Astrocyte (in vitro differentiated cells and primary cell): ENCODE data around the gene KCNQ1. TPM values are rescaled to one million over a fixed set of nuclear protein-coding genes. Genes with fewer than 3 reads are reported as not detected.

ENCODE experiments used
- DNase-seq: peaks from one replicate; pipeline ENCODE4 v3.0.0-alpha.2; 2010; ENCODE audit warnings: low read depth
- FAIRE-seq: peaks from 2 replicates; lab custom pipeline; 2011; peaks lifted over from hg19 to GRCh38; lab: Jason Lieb, UNC
- H2AFZ ChIP-seq: 2 replicates; pipeline ENCODE4 v1.6.0; 2012; ENCODE audit warnings: low read depth, low read length, inconsistent platforms
- H3K27ac ChIP-seq: 2 replicates; pipeline ENCODE4 v1.5.1; 2011; ENCODE audit warnings: low read depth, low read length, inconsistent platforms
- H3K27me3 ChIP-seq: 2 replicates; pipeline ENCODE4 v1.6.0; 2011; ENCODE audit warnings: low read length, inconsistent platforms; ENCODE audit not compliant: insufficient read depth
- H3K36me3 ChIP-seq: 2 replicates; pipeline ENCODE4 v1.5.1; 2011; ENCODE audit warnings: low read length, inconsistent platforms; ENCODE audit not compliant: insufficient read depth
- H3K4me1 ChIP-seq: 2 replicates; pipeline ENCODE4 v1.5.1; 2011; ENCODE audit warnings: low read length, inconsistent platforms; ENCODE audit not compliant: insufficient read depth
- H3K4me2 ChIP-seq: 2 replicates; pipeline ENCODE4 v1.6.0; 2012; ENCODE audit warnings: low read length, inconsistent platforms
- H3K4me3 ChIP-seq: 2 replicates; pipeline ENCODE4 v1.5.1; 2011; ENCODE audit warnings: low read depth, mild to moderate bottlenecking, low read length, inconsistent platforms; ENCODE audit not compliant: insufficient read depth
- H3K79me2 ChIP-seq: 2 replicates; pipeline ENCODE4 v1.6.0; 2012; ENCODE audit warnings: mild to moderate bottlenecking, low read length, inconsistent platforms; ENCODE audit not compliant: insufficient read depth
- H3K9ac ChIP-seq: 2 replicates; pipeline ENCODE4 v1.6.0; 2012; ENCODE audit warnings: mild to moderate bottlenecking, low read length, inconsistent platforms
- H3K9me3 ChIP-seq: 2 replicates; pipeline ENCODE4 v1.5.1; 2012; ENCODE audit warnings: low read depth, mild to moderate bottlenecking, low read length, inconsistent platforms; ENCODE audit not compliant: insufficient read depth
- H4K20me1 ChIP-seq: 2 replicates; pipeline ENCODE4 v1.6.0; 2012; ENCODE audit warnings: low read length, inconsistent platforms; ENCODE audit not compliant: insufficient read depth
- H3K27ac Mint-ChIP-seq: one replicate; pipeline ENCODE4 v1.8.0; 2021; ENCODE audit warnings: mild to moderate bottlenecking, mixed read lengths; ENCODE audit not compliant: unreplicated experiment
- H3K27me3 Mint-ChIP-seq: one replicate; pipeline ENCODE4 v1.8.0; 2021; ENCODE audit warnings: low read depth, mixed read lengths; ENCODE audit not compliant: unreplicated experiment
- H3K36me3 Mint-ChIP-seq: one replicate; pipeline ENCODE4 v1.8.0; 2021; ENCODE audit warnings: low read depth, mixed read lengths; ENCODE audit not compliant: unreplicated experiment
- H3K4me1 Mint-ChIP-seq: one replicate; pipeline ENCODE4 v1.8.0; 2021; ENCODE audit warnings: low read depth, mixed read lengths; ENCODE audit not compliant: unreplicated experiment
- H3K4me3 Mint-ChIP-seq: one replicate; pipeline ENCODE4 v1.8.0; 2021; ENCODE audit warnings: mild to moderate bottlenecking, moderate library complexity, mixed read lengths; ENCODE audit not compliant: unreplicated experiment
- H3K9me3 Mint-ChIP-seq: one replicate; pipeline ENCODE4 v1.8.0; 2021; ENCODE audit warnings: mild to moderate bottlenecking, mixed read lengths; ENCODE audit not compliant: unreplicated experiment
- EZH2 ChIP-seq: IDR thresholded peaks from 2 replicates; pipeline ENCODE4 v1.6.1; 2012; ENCODE audit warnings: mild to moderate bottlenecking, low read length, inconsistent platforms; ENCODE audit not compliant: insufficient read depth
- total RNA-seq: library from RNA; stranded (reverse); gene quantifications from 2 replicates; pipeline ENCODE4 v1.2.1, GENCODE V29; 2021
- TF ChIP-seq, protein P1 (sequence below): IDR thresholded peaks from 2 replicates; pipeline ENCODE4 v1.5.1; 2011; ENCODE audit warnings: low read depth, mild to moderate bottlenecking, inconsistent platforms, low read length, moderate library complexity; ENCODE audit not compliant: insufficient read depth

KCNQ1 gene
- total RNA-seq, 1 donor from 2014 or later: not detected

DNA sequence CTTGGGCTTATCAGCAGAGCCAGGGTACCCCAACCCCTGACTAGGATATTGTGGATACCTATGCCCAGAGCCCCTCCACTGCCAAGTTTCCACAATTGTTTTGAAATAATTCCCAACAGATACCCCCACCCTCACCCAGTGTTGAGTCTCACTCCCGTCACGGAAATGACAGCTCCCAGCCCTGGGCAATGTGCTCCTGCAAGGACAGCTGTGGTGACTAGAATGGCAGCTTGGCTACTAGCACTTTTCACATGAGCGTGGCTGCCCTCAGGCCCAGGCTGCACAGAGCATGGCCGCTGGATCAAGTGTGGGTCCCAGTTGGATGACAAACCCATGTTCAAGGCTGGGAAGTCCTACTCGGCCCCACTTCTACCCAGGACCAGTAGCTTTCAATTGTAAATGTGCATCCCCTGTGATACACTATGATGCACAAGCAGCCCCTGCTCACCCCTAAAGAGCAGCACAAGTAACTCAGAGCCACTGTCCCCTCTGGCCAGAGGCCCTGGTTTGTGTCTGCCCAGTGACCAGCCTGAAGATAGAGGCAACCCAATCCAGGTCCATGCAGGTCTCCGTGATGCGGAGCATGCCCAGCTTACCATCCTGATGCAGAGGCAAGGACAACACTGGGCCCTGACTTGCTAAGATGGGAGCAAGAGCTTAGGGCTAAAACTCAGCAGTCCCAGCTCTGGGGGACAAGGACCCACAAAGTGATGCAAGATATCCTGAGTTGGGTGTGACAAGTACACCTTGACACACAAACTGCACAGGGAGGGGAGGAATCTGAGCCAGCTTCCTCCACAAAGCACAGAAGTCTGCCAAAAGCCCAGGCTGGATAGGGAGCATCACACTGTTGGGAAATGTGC lies 241.8 kb downstream of the KCNQ1 start:
- Mint-ChIP-seq H3K27me3 (peaks cover 3% of the 10 kb centered on the region), H3K27ac (no peak overlapping the region), H3K4me3 (no peak overlapping the region), H3K9me3 (no peaks in the 10 kb centered on the region), H3K36me3 (peaks cover 6% of the 10 kb centered on the region), H3K4me1 (peaks cover 17% of the 10 kb centered on the region)
- H3K4me2 ChIP-seq: no peak overlapping the region
- peaks cover 100% of the 10 kb centered on the region for H4K20me1 ChIP-seq
- H2AFZ ChIP-seq: no peak overlapping the region
- FAIRE-seq: no peak
- no peaks in the 10 kb centered on the region for H3K4me1 ChIP-seq
- H3K79me2 ChIP-seq: peaks cover 99% of the 10 kb centered on the region
- no peak for DNase-seq
- H3K4me3 ChIP-seq: no peak overlapping the region
- no peaks in the 10 kb centered on the region for H3K27me3 ChIP-seq
- TF ChIP-seq, protein P1, sequence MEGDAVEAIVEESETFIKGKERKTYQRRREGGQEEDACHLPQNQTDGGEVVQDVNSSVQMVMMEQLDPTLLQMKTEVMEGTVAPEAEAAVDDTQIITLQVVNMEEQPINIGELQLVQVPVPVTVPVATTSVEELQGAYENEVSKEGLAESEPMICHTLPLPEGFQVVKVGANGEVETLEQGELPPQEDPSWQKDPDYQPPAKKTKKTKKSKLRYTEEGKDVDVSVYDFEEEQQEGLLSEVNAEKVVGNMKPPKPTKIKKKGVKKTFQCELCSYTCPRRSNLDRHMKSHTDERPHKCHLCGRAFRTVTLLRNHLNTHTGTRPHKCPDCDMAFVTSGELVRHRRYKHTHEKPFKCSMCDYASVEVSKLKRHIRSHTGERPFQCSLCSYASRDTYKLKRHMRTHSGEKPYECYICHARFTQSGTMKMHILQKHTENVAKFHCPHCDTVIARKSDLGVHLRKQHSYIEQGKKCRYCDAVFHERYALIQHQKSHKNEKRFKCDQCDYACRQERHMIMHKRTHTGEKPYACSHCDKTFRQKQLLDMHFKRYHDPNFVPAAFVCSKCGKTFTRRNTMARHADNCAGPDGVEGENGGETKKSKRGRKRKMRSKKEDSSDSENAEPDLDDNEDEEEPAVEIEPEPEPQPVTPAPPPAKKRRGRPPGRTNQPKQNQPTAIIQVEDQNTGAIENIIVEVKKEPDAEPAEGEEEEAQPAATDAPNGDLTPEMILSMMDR: no peak
- TF ChIP-seq EZH2: no peak
- H3K9ac ChIP-seq: no peak overlapping the region
- no peak overlapping the region for H3K27ac ChIP-seq
- no peaks in the 10 kb centered on the region for H3K36me3 ChIP-seq
- no peaks in the 10 kb centered on the region for H3K9me3 ChIP-seq

DNA sequence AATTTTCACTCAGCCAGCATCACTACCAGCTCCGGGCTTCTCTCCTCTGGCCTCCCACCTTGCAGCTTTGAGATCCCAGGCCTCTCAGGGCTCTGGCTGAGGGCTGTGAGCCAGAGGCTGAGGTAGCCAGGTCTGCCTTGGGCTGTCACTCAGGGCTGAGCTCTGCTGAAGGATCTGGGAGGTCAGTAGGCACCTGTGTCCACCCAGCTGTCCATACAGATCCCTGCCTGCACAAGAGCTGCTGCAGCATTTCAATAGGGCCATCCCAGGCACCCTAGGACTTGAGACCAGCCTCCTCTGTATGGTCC lies 242.4 kb downstream of the KCNQ1 start:
- H3K4me1 ChIP-seq: no peaks in the 10 kb centered on the region
- H3K36me3 ChIP-seq: no peaks in the 10 kb centered on the region
- H3K4me3 ChIP-seq: no peak overlapping the region
- H3K27ac Mint-ChIP-seq: no peak overlapping the region
- DNase-seq (no peak), FAIRE-seq (no peak)
- no peak overlapping the region for H2AFZ ChIP-seq
- H3K4me1 Mint-ChIP-seq: peaks cover 14% of the 10 kb centered on the region
- peaks cover 8% of the 10 kb centered on the region for H3K36me3 Mint-ChIP-seq
- H3K4me3 Mint-ChIP-seq: no peak overlapping the region
- H3K4me2 ChIP-seq: no peak overlapping the region
- no peak overlapping the region for H3K9ac ChIP-seq
- H3K79me2 ChIP-seq: peaks cover 99% of the 10 kb centered on the region
- H3K27me3 ChIP-seq: no peaks in the 10 kb centered on the region
- H3K27ac ChIP-seq: no peak overlapping the region
- TF ChIP-seq, protein P1: no peak
- TF ChIP-seq EZH2: no peak
- peaks cover 100% of the 10 kb centered on the region for H4K20me1 ChIP-seq
- no peaks in the 10 kb centered on the region for H3K9me3 Mint-ChIP-seq
- H3K27me3 Mint-ChIP-seq: no peaks in the 10 kb centered on the region
- no peaks in the 10 kb centered on the region for H3K9me3 ChIP-seq

DNA sequence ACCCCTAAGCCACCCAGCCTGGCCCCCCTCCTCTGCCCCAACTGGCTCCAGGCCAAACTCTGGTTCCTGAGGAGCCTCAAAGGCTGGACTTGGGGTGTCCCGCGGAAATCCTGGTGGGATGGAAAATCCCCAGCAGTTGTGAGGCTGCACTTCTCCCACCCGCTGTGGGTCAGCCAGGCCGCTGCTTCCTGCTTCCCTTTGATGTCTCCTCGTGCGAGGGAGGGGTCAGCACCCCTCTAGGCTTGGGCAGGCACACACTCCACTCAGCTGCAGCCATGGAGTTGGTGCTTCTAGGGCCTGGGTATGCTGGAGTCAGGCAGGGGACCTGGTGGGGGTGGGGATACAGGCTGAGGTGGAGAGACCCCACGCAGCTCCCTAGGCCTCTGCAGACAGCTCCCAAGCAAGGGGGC lies 243.0 kb downstream of the KCNQ1 start:
- Mint-ChIP-seq H3K27me3 (peaks cover 3% of the 10 kb centered on the region), H3K27ac (no peak overlapping the region), H3K4me1 (peaks cover 19% of the 10 kb centered on the region), H3K9me3 (no peaks in the 10 kb centered on the region), H3K36me3 (peaks cover 8% of the 10 kb centered on the region), H3K4me3 (no peak overlapping the region)
- FAIRE-seq: no peak
- H2AFZ ChIP-seq: no peak overlapping the region
- no peak overlapping the region for H3K27ac ChIP-seq
- no peak overlapping the region for H3K4me3 ChIP-seq
- H3K9me3 ChIP-seq: no peaks in the 10 kb centered on the region
- no peak overlapping the region for H3K9ac ChIP-seq
- peaks cover 100% of the 10 kb centered on the region for H4K20me1 ChIP-seq
- DNase-seq: no peak
- H3K79me2 ChIP-seq: peaks cover 99% of the 10 kb centered on the region
- no peaks in the 10 kb centered on the region for H3K27me3 ChIP-seq
- TF ChIP-seq, protein P1: no peak
- no peak for TF ChIP-seq EZH2
- no peak overlapping the region for H3K4me2 ChIP-seq
- no peaks in the 10 kb centered on the region for H3K36me3 ChIP-seq
- H3K4me1 ChIP-seq: no peaks in the 10 kb centered on the region
